LoVo (cell line): Measurements from ENCODE around the gene SLIT3.

Source experiments
- DNase-seq: peaks from one replicate; pipeline ENCODE4 v3.0.0-alpha.2; 2016; ENCODE audit warnings: low spot score

Gene SLIT3

GRCh38 chr5:168796593-168797580 lies 504.1 kb downstream of the SLIT3 start:
- no peak for DNase-seq

GRCh38 chr5:168796000-168796399 lies 504.9 kb downstream of the SLIT3 start:
- no peak for DNase-seq

- DNase-seq, result no peak
These were observed 506.8 kb downstream of the SLIT3 start for GRCh38 chr5:168793841-168794837.

- DNase-seq, result no peak
These were observed 508.3 kb downstream of the SLIT3 start for GRCh38 chr5:168792678-168793077.

- no peak for DNase-seq
These were observed 510.2 kb downstream of the SLIT3 start for GRCh38 chr5:168790671-168791250.

- DNase-seq, result no peak
These were observed 510.8 kb downstream of the SLIT3 start for GRCh38 chr5:168790002-168790635.

GRCh38 chr5:168788786-168789185 lies 512.2 kb downstream of the SLIT3 start:
- no peak for DNase-seq

- DNase-seq, result no peak
These were observed 512.8 kb downstream of the SLIT3 start for GRCh38 chr5:168788107-168788506.

- no peak for DNase-seq
These were observed 514.8 kb downstream of the SLIT3 start for GRCh38 chr5:168786147-168786546.

- no peak for DNase-seq
These were observed 516.5 kb downstream of the SLIT3 start for GRCh38 chr5:168784454-168784853.

GRCh38 chr5:168781941-168782571 lies 518.9 kb downstream of the SLIT3 start:
- no peak for DNase-seq

- no peak for DNase-seq
These were observed 520.1 kb downstream of the SLIT3 start for GRCh38 chr5:168780888-168781287.

- no peak for DNase-seq
These were observed 521.6 kb downstream of the SLIT3 start for GRCh38 chr5:168779333-168779732.

GRCh38 chr5:168778536-168778935 lies 522.4 kb downstream of the SLIT3 start:
- DNase-seq, result no peak

GRCh38 chr5:168777651-168778050 lies 523.3 kb downstream of the SLIT3 start:
- DNase-seq, result no peak

- no peak for DNase-seq
These were observed 524.9 kb downstream of the SLIT3 start for GRCh38 chr5:168776070-168776469.

- DNase-seq, result no peak
These were observed 527.7 kb downstream of the SLIT3 start for GRCh38 chr5:168773226-168773625.

GRCh38 chr5:168772316-168772961 lies 528.5 kb downstream of the SLIT3 start:
- DNase-seq, result no peak

- no peak for DNase-seq
These were observed 529.3 kb downstream of the SLIT3 start for GRCh38 chr5:168771678-168772077.

GRCh38 chr5:168770996-168771395 lies 529.9 kb downstream of the SLIT3 start:
- DNase-seq, result no peak
